Cardiac fibroblast (primary cell): ENCODE measurements around the gene POLR3B.

Experiments
- DNase-seq, 2 donors: peaks; one replicate each; pipeline versions ENCODE4 v3.0.0 to v3.0.0-alpha.2; 2010; ENCODE audit warnings: low read depth in 2 of 2
- H3K4me3 ChIP-seq, 2 donors: replicated peaks in 1 of 2; 1 replicate in 1 of 2; 2 replicates in 1 of 2; pipeline ENCODE4 v1.5.1; 2011; ENCODE audit warnings: low read depth in 2 of 2, low read length in 2 of 2, mild to moderate bottlenecking in 2 of 2, moderate library complexity in 1 of 2
- TF ChIP-seq, protein P1 (sequence below): IDR thresholded peaks from one replicate; pipeline ENCODE4 v1.5.1; 2011; ENCODE audit warnings: low read depth, mild to moderate bottlenecking, low read length, inconsistent platforms

The POLR3B gene

DNA sequence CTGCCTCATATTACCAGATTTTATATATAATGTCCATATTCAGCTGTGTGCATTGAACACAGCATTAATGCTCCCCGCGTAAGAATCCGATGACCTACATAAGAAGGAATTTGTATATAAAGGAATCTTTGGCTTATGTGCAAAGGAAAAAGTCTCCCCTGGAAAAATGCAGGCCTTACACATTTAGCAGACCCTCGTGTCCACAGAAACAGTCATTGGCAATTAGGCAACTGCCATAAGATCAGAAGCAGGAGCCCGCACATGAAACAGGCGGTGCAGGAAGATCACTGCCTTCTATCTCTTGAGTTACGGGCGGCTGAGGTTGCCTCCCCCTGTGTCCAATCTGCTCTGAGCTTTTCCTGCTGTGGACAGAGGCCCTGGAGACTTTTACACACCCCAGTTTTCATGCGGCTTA, 162.1 kb downstream of the POLR3B start:
- H3K4me3 ChIP-seq: no peak overlapping the region
- DNase-seq: peak; percentile 30
- TF ChIP-seq, protein P1, sequence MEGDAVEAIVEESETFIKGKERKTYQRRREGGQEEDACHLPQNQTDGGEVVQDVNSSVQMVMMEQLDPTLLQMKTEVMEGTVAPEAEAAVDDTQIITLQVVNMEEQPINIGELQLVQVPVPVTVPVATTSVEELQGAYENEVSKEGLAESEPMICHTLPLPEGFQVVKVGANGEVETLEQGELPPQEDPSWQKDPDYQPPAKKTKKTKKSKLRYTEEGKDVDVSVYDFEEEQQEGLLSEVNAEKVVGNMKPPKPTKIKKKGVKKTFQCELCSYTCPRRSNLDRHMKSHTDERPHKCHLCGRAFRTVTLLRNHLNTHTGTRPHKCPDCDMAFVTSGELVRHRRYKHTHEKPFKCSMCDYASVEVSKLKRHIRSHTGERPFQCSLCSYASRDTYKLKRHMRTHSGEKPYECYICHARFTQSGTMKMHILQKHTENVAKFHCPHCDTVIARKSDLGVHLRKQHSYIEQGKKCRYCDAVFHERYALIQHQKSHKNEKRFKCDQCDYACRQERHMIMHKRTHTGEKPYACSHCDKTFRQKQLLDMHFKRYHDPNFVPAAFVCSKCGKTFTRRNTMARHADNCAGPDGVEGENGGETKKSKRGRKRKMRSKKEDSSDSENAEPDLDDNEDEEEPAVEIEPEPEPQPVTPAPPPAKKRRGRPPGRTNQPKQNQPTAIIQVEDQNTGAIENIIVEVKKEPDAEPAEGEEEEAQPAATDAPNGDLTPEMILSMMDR: no peak

DNA sequence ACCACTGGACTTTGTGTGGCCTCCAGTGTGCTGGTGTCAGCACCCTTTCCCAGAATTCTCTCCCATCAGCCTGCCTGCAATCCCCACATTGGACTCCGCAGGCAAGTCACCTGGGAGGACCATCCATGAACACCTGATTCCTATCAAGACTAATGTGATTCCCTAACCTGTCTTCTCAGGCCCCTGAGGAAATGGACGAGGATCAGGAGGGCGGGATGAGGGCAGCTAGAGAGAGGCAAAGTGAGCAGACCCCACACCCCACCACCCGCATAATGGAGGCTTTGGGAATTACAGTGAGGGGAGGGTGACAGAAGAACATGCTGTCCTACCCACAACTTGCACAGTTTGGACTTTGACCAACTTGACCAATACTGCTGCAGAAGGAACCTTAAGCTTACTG, 164.4 kb downstream of the POLR3B start:
- TF ChIP-seq, protein P1: no peak
- no peak for DNase-seq
- no peak overlapping the region for H3K4me3 ChIP-seq

DNA sequence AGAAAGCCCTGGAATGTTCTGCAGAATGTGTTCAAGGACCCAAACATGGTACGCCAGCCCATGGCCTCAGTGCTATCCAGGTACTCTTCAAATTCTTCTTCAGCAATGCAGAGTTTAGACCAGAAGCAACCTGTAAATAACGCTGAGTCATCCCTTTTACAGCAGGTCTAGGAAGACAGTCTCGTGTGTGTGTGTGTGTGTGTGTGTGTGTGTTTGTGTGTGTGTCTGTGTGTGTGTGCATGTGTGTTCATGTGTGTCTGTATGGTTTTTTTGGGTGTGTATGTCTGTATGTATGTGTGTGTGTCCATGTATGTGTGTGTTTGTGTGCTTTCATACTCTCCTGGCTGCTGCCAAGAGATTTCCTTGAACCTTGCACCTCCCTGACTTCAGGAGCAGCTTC, 165.2 kb downstream of the POLR3B start:
- no peak overlapping the region for H3K4me3 ChIP-seq
- TF ChIP-seq, protein P1: no peak
- DNase-seq: no peak

DNA sequence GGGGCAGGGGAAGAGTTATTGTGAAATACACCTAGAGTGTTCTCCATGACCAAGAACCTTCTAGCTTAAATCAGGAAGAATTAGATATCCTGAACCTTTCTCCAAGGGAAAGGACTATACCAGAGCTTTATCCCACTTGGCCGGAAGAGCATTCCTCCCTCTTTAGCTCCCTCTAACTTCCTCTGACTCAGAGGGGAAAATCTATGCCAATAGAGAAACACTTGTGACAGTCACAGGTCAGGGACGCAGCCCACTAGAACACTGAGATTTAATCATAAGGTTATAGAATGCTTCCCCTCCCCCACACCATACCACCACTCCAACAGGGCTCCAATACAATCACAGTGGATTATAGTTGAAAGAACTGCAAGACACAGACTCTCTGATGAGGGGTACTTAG, 169.8 kb downstream of the POLR3B start:
- TF ChIP-seq, protein P1: no peak
- no peak overlapping the region for H3K4me3 ChIP-seq
- DNase-seq: peak; percentile 35 to 52

DNA sequence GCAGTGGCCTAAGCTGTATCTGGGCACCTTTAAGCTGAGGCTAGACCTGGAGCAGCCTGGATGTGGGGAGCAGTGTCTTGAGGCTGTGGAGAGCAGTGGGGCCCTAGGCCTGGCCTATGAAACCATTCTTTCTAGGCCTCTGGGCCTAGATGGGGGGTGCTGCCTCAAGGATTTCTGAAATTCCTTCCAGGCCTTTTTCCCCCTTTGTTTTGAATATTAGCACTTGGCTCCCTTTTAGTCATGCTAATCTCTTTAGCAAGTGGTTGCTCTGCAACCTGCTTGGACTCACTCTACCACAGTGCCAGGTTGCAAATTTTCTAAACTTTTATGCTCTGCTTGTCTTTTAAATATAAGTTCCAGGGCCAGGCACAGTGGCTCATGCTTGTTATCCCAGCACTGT, 183.7 kb downstream of the POLR3B start:
- TF ChIP-seq, protein P1: no peak
- DNase-seq: no peak

DNA sequence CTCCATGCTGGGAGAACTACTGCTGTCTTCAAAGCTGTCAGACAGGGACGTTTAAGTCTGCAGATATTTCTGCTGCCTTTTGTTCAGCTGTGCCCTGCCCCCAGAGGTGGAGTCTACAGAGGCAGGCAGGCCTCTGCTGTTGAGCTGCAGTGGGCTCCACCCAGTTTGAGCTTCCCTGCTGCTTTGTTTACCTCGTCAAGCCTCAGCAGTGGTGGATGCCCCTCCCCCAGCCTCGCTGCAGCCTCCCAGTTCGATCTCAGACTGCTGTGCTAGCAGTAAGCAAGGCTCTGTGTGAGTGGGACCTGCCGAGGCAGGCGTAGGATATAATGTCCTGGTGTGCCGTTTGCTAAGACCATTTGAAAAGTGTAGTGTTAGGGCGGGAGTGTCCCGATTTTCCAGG, 193.9 kb downstream of the POLR3B start:
- H3K4me3 ChIP-seq: no peak overlapping the region
- TF ChIP-seq, protein P1: no peak
- DNase-seq: no peak

More for the DNA sequence above, 183.7 kb downstream of the POLR3B start:
- H3K4me3 ChIP-seq: no peak overlapping the region

DNA sequence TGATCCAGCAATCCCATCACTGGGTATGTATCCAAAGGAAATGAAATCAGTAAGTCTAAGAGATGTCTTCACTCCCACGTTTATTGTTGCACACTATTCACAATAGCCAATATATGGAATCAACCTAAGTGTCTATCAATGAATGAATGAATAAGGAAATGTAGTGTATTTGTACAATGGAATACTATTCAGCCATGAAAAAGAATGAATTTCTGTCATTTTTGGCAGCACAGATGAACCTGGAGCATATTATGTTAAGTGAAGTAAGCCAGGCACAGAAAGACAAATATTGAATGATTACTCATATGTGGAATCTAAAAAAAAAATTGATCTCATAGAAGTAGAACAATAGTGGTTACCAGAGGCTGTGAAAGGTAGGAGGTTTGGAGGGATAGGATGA, 194.7 kb downstream of the POLR3B start:
- TF ChIP-seq, protein P1: no peak
- H3K4me3 ChIP-seq: no peak overlapping the region
- no peak for DNase-seq
